Measurements from ENCODE around the gene WFIKKN1. TPM values are rescaled to one million over a fixed set of nuclear protein-coding genes. Genes with fewer than 3 reads are reported as not detected.

WFIKKN1 gene
- total RNA-seq, 1 donor from 2014 or later = 0.89 TPM

GRCh38 chr16:636206-637080 lies 5.7 kb downstream of the WFIKKN1 start, which contains the start of gene METTL26:
TSS of gene METTL26 (minus strand) at chr16:636305. CDS start at chr16:636290, 15 bp downstream.
- no peaks in the 10 kb centered on the region for H3K27me3 Mint-ChIP-seq (ENCODE audit: low read depth, unreplicated experiment)
- H3K36me3 Mint-ChIP-seq (ENCODE audit: low read depth, unreplicated experiment) = no peaks in the 10 kb centered on the region
- peak within 1 kb of the TSS; percentile 89 for H3K27ac Mint-ChIP-seq (ENCODE audit: unreplicated experiment)
- Histone ChIP-seq H3K4me1 (ENCODE audit: insufficient read depth, low read length) (peaks cover 5% of the 10 kb centered on the region), H3K27ac (ENCODE audit: low read depth, low read length) (peak within 1 kb of the TSS; percentile 81), H4K20me1 (ENCODE audit: insufficient read depth, low read length) (peaks cover 14% of the 10 kb centered on the region), H3K9ac (ENCODE audit: low read length) (peak within 1 kb of the TSS; percentile 81), H3K79me2 (ENCODE audit: insufficient read depth, low read length) (peaks cover 15% of the 10 kb centered on the region), H3K36me3 (ENCODE audit: insufficient read depth, low read length) (no peaks in the 10 kb centered on the region), H3K27me3 (ENCODE audit: insufficient read depth, low read length) (no peaks in the 10 kb centered on the region), H2AFZ (ENCODE audit: low read depth, low read length) (peak within 1 kb of the TSS; percentile 98), H3K4me2 (ENCODE audit: low read length) (peak within 1 kb of the TSS; percentile 90), H3K9me3 (ENCODE audit: insufficient read depth, low read depth, low read length) (no peaks in the 10 kb centered on the region), H3K4me3 (ENCODE audit: insufficient read depth, low read depth, low read length) (peak within 1 kb of the TSS; percentile 80)
- no peaks in the 10 kb centered on the region for H3K9me3 Mint-ChIP-seq (ENCODE audit: unreplicated experiment)
- peak; percentile 81 for DNase-seq (ENCODE audit: low read depth)
- H3K4me1 Mint-ChIP-seq (ENCODE audit: low read depth, unreplicated experiment) = no peaks in the 10 kb centered on the region
- TF ChIP-seq CTCF (IDR thresholded peaks at IDR 0.05; ENCODE audit: insufficient read depth, low read depth, low read length) = no peak
- no peak for FAIRE-seq
- H3K4me3 Mint-ChIP-seq (ENCODE audit: unreplicated experiment) = peak within 1 kb of the TSS; percentile 88

DNA sequence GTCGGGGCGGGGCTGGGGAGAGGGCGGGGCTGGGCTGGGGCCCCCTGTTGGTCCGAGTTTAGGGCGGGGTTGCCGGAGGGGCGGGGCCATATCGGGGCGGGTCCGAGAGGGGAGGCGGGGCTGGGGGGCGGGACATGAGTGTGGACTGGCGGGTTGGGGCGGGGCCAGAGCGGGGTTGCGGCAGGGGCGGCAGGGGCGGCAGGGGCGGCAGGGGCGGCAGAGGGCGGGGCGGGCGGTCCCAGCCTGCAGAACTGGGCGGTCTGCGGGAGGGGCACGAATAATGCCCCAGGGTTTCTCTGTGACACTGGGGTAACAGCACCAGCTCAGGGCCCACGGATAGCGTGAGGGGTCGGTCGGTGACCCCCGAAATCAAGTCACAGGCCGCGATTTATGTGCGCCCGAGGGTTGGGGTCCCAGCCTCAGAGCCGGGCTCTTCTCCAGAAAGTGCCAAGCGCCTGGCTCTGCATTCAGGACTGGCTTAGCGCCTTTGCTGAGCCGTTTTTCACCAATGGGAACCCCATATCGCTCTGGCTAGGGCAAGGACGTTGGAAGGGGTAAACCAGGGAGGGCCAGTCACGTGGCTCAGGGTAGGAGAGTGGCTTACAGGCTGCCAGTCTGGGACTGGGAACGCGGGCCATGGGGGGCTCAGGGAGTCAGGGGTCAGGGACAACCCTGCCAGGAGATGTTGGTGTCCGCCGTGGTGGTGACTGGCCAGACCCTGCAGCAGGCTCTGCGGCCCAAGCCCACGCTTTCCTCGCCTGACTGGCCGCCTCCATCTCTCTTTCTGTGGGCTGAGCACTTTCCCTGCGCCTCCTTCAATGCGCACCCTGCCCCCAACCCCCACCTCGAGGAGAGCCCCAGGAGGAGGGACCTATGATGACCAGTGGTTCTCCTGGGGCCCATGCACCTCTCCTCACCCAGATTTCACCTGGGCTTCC lies 6.6 kb downstream of the WFIKKN1 start:
- TF ChIP-seq EZH2 (IDR thresholded peaks at IDR 0.05; ENCODE audit: insufficient read depth, low read length) = no peak
- no peak for TF ChIP-seq CTCF (IDR thresholded peaks at IDR 0.05; ENCODE audit: insufficient read depth, low read depth, low read length)
- H3K27ac Mint-ChIP-seq (ENCODE audit: unreplicated experiment) = no peak overlapping the region
- no peak for FAIRE-seq
- Histone ChIP-seq H3K79me2 (ENCODE audit: insufficient read depth, low read length) (peaks cover 15% of the 10 kb centered on the region), H3K4me2 (ENCODE audit: low read length) (peak overlapping the region; percentile 90), H4K20me1 (ENCODE audit: insufficient read depth, low read length) (peaks cover 14% of the 10 kb centered on the region), H3K9me3 (ENCODE audit: insufficient read depth, low read depth, low read length) (no peaks in the 10 kb centered on the region), H3K4me3 (ENCODE audit: insufficient read depth, low read depth, low read length) (peak overlapping the region; percentile 80), H3K4me1 (ENCODE audit: insufficient read depth, low read length) (peaks cover 6% of the 10 kb centered on the region), H3K36me3 (ENCODE audit: insufficient read depth, low read length) (no peaks in the 10 kb centered on the region), H3K27ac (ENCODE audit: low read depth, low read length) (no peak overlapping the region), H3K9ac (ENCODE audit: low read length) (peak overlapping the region; percentile 81), H2AFZ (ENCODE audit: low read depth, low read length) (peak overlapping the region; percentile 98), H3K27me3 (ENCODE audit: insufficient read depth, low read length) (no peaks in the 10 kb centered on the region)
- peak overlapping the region; percentile 88 for H3K4me3 Mint-ChIP-seq (ENCODE audit: unreplicated experiment)
- H3K4me1 Mint-ChIP-seq (ENCODE audit: low read depth, unreplicated experiment) = no peaks in the 10 kb centered on the region
- H3K27me3 Mint-ChIP-seq (ENCODE audit: low read depth, unreplicated experiment) = no peaks in the 10 kb centered on the region
- H3K9me3 Mint-ChIP-seq (ENCODE audit: unreplicated experiment) = no peaks in the 10 kb centered on the region
- peak; percentile 57 for DNase-seq (ENCODE audit: low read depth)
- H3K36me3 Mint-ChIP-seq (ENCODE audit: low read depth, unreplicated experiment) = no peaks in the 10 kb centered on the region
